Upper lobe of left lung (tissue), 4 donors: ENCODE measurements around the gene CA10.

Experiments
- EP300 ChIP-seq, 4 donors: sonication (generic); formaldehyde crosslinking; IDR thresholded peaks; one replicate each; pipeline ENCODE4 v1.5.1; 2017; ENCODE audit warnings: antibody characterized with exemption in 4 of 4, control low read depth in 2 of 4
- POLR2A ChIP-seq, 4 donors: fragments of 450-650 bp; IDR thresholded peaks; one replicate each; pipeline ENCODE4 v1.5.1; 2016 to 2017; ENCODE audit warnings: antibody characterized with exemption in 4 of 4, mild to moderate bottlenecking in 2 of 4
- POLR2AphosphoS5 ChIP-seq, 2 donors: sonication (generic); formaldehyde crosslinking; IDR thresholded peaks; one replicate each; pipeline ENCODE4 v1.5.1; 2017; ENCODE audit warnings: antibody characterized with exemption in 2 of 2
- TF ChIP-seq, protein P1 (sequence below), 6 experiments: fragments of 450-650 bp in 4 of 6; fragments of 200-600 bp in 2 of 6; sonication (generic) in 2 of 6; IDR thresholded peaks; one replicate each; pipeline ENCODE4 v1.5.1; 2016 to 2019; ENCODE audit warnings: antibody characterized with exemption in 6 of 6

DNA sequence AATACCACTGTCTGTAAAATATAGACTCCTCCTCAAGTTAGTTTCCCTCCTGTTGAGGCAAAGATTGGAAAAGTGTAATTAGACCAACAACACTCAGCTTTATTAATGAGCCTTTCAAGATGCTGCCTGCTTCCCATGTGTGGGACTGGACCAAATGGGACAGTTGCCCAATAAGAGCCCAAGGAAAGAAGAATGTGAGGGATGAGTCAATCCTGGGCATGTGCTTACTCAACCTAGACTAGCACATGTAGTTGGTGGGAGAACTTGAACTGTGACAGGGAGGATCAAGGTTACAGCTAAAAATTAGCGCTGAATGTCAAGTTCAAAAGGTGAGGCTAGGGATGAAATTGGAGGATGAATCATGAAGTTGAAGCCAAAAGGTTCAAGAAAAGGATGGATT is 435.5 kb downstream of the CA10 start:
- TF ChIP-seq, protein P1, sequence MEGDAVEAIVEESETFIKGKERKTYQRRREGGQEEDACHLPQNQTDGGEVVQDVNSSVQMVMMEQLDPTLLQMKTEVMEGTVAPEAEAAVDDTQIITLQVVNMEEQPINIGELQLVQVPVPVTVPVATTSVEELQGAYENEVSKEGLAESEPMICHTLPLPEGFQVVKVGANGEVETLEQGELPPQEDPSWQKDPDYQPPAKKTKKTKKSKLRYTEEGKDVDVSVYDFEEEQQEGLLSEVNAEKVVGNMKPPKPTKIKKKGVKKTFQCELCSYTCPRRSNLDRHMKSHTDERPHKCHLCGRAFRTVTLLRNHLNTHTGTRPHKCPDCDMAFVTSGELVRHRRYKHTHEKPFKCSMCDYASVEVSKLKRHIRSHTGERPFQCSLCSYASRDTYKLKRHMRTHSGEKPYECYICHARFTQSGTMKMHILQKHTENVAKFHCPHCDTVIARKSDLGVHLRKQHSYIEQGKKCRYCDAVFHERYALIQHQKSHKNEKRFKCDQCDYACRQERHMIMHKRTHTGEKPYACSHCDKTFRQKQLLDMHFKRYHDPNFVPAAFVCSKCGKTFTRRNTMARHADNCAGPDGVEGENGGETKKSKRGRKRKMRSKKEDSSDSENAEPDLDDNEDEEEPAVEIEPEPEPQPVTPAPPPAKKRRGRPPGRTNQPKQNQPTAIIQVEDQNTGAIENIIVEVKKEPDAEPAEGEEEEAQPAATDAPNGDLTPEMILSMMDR (IDR thresholded peaks at IDR 0.05): no peak
- TF ChIP-seq POLR2A (IDR thresholded peaks at IDR 0.05) (no peak), POLR2AphosphoS5 (IDR thresholded peaks at IDR 0.05) (no peak), EP300 (IDR thresholded peaks at IDR 0.05) (no peak)
